Fibroblast of peridontal ligament (primary cell): ENCODE results near the gene DYNLL1.
"Not testable (repeated sequence)": the region's sequence is repeated elsewhere in the genome, so short reads cannot be mapped to it uniquely, and the experiment has no call there.

Experiments used
- DNase-seq: peaks from one replicate; pipeline ENCODE4 v3.0.0-alpha.2; 2010; ENCODE audit errors: extremely low read depth

DYNLL1 gene

GRCh38 chr12:120474616-120474960, 21.3 kb upstream of the DYNLL1 start:
- DNase-seq, result peak; percentile 29

GRCh38 chr12:120475643-120476042, 20.3 kb upstream of the DYNLL1 start:
- no peak for DNase-seq

GRCh38 chr12:120479458-120479857, 16.5 kb upstream of the DYNLL1 start:
- no peak for DNase-seq

- DNase-seq, result no peak
Observed at GRCh38 chr12:120480211-120480610, 15.7 kb upstream of the DYNLL1 start.

GRCh38 chr12:120481022-120481767, 14.7 kb upstream of the DYNLL1 start:
- DNase-seq, result no peak

- DNase-seq, result no peak
Observed at GRCh38 chr12:120483621-120484020, 12.3 kb upstream of the DYNLL1 start.

- no peak for DNase-seq
Observed at GRCh38 chr12:120485961-120486881, 9.7 kb upstream of the DYNLL1 start.

- not testable (repeated sequence) for DNase-seq
Observed at GRCh38 chr12:120487552-120487951, 8.4 kb upstream of the DYNLL1 start.

GRCh38 chr12:120488057-120488640, 7.8 kb upstream of the DYNLL1 start:
- DNase-seq, result no peak

- no peak for DNase-seq
Observed at GRCh38 chr12:120489018-120489417, 6.9 kb upstream of the DYNLL1 start.

GRCh38 chr12:120490325-120490724, 5.6 kb upstream of the DYNLL1 start:
- DNase-seq, result no peak

- DNase-seq, result no peak
Observed at GRCh38 chr12:120490833-120491512, 4.9 kb upstream of the DYNLL1 start.

- peak; percentile 10 for DNase-seq
Observed at GRCh38 chr12:120495186-120495730, 655 bp upstream of the DYNLL1 start.

- DNase-seq, result peak; percentile 31
Observed at GRCh38 chr12:120496413-120497340, 764 bp downstream of the DYNLL1 start.

- DNase-seq, result peak; percentile 36
Observed at GRCh38 chr12:120497524-120498150, 1.7 kb downstream of the DYNLL1 start.

GRCh38 chr12:120498870-120499515, 3.1 kb downstream of the DYNLL1 start:
- DNase-seq, result no peak

- peak; percentile 41 for DNase-seq
Observed at GRCh38 chr12:120500581-120500980, 4.7 kb downstream of the DYNLL1 start.

GRCh38 chr12:120504587-120504986, 8.7 kb downstream of the DYNLL1 start:
- no peak for DNase-seq

- DNase-seq, result no peak
Observed at GRCh38 chr12:120508537-120508936, 12.6 kb downstream of the DYNLL1 start.

- no peak for DNase-seq
Observed at GRCh38 chr12:120514002-120514401, 18.1 kb downstream of the DYNLL1 start.
